Measurements from ENCODE around the gene SMAD2.

- TF ChIP-seq CTCF (IDR thresholded peaks at IDR 0.05; ENCODE audit: low read depth, low read length, missing input control) = no peak
- no peak for TF ChIP-seq FOXA1 (IDR thresholded peaks at IDR 0.05)
- no peak for TF ChIP-seq NR2F2 (IDR thresholded peaks at IDR 0.05)
- no peak for TF ChIP-seq TAF1 (conservative IDR thresholded peaks at IDR 0.05)
- no peak for TF ChIP-seq YY1 (IDR thresholded peaks at IDR 0.05)
- no peak for TF ChIP-seq FOXA2 (IDR thresholded peaks at IDR 0.05)
- no peak for TF ChIP-seq REST (IDR thresholded peaks at IDR 0.05)
- TF ChIP-seq EGR1 (IDR thresholded peaks at IDR 0.05; ENCODE audit: low read depth in 2 of 2) = no peak
- TF ChIP-seq RAD21 (IDR thresholded peaks at IDR 0.05) = no peak
- TF ChIP-seq ZBTB33 (IDR thresholded peaks at IDR 0.05) = no peak
- no peak for TF ChIP-seq ATF3 (IDR thresholded peaks at IDR 0.05)
- no peak for TF ChIP-seq JUND (IDR thresholded peaks at IDR 0.05)
Measured at GRCh38 chr18:47802802-47803201, 127.7 kb downstream of the SMAD2 start.

Measured in liver (tissue), 3 donors.